Right lobe of liver (tissue), 6 donors: ENCODE measurements around the gene DCC. TPM values are rescaled to one million over a fixed set of nuclear protein-coding genes. Genes with fewer than 3 reads are reported as not detected.

ENCODE experiments used
- ATAC-seq, 4 donors: fragments of 200-7000 bp; cut with Tn5 transposase; one replicate each; pipeline ENCODE4 v1.9.1; 2020; ENCODE audit warnings: mild to moderate bottlenecking in 4 of 4, moderate library complexity in 4 of 4
- DNase-seq, 3 donors: peaks; one replicate each; pipeline ENCODE4 v3.0.0-alpha.2; 2020
- H3K27ac ChIP-seq, 3 donors: fragments of 200-600 bp; one replicate each; pipeline ENCODE4 v1.8.0; 2022
- H3K27me3 ChIP-seq, 2 donors: fragments of 200-600 bp; one replicate each; pipeline ENCODE4 v1.8.0; 2022
- H3K36me3 ChIP-seq, 4 donors: fragments of 200-600 bp; sonication (generic) in 1 of 4; one replicate each; pipeline versions ENCODE4 v1.5.1 to v1.8.0; 2017 to 2022; ENCODE audit warnings: control low read depth in 1 of 4
- H3K4me1 ChIP-seq, 4 donors: fragments of 200-600 bp; sonication (generic) in 1 of 4; one replicate each; pipeline versions ENCODE4 v1.5.1 to v1.8.0; 2017 to 2022; ENCODE audit warnings: control low read depth in 1 of 4
- H3K4me3 ChIP-seq, 3 donors: fragments of 200-600 bp; one replicate each; pipeline ENCODE4 v1.8.0; 2022
- H3K9me3 ChIP-seq, 4 donors: fragments of 200-600 bp; sonication (generic) in 1 of 4; one replicate each; pipeline versions ENCODE4 v1.5.1 to v1.8.0; 2017 to 2022; ENCODE audit warnings: control low read depth in 1 of 4
- POLR2A ChIP-seq: fragments of 450-650 bp; IDR thresholded peaks from one replicate; pipeline ENCODE4 v1.6.1; 2017; ENCODE audit warnings: antibody characterized with exemption, mild to moderate bottlenecking
- WGBS: methylation state at CpG from one replicate; pipeline ENCODE4 v1.1.6; 2018; ENCODE audit warnings: low coverage, low lambda C conversion rate; ENCODE audit not compliant: insufficient coverage; ENCODE audit errors: missing lambda C conversion rate; 5-methylcytosine and 5-hydroxymethylcytosine counted together
- intact Hi-C, 2 donors: fragments of 100-400 bp; cut with DNase I; formaldehyde crosslinking; loops; one replicate each; pipeline versions ENCODE4 v1.11.2 to v1.14.1; 2022
- microRNA-seq, 2 donors: library from miRNA; unstranded; fragments of <30 nt; microRNA quantifications; one replicate each; pipeline ENCODE4, GENCODE V29; 2019 to 2020
- small RNA-seq, 2 experiments: library from RNA; depleted of rRNA; stranded (forward); fragments of <200 nt; gene quantifications; one replicate each; pipeline ENCODE3, GENCODE V24; 2016
- total RNA-seq, 6 experiments: library from RNA; depleted of rRNA in 2 of 6; stranded (reverse); fragments of >200 nt in 2 of 6; fragmentation: NEBNext Ultra II Directional in 3 of 6; extraction: Animal tissue kit (Norgen Biotek cat#: 25700) in 3 of 6; gene quantifications; one replicate each; pipeline versions ENCODE4 v1.1.0 to v1.2.4, GENCODE V29; 2016 to 2023
- TF ChIP-seq, protein P1 (sequence below), 4 donors: fragments of 200-600 bp in 3 of 4; fragments of 450-650 bp in 1 of 4; IDR thresholded peaks; one replicate each; pipeline versions ENCODE4 v1.5.1 to v1.8.0; 2016 to 2022; ENCODE audit warnings: antibody characterized with exemption in 4 of 4, mild to moderate bottlenecking in 2 of 4
- donor health status: DM: no; HTN: yes; CAD: no.
- donor health status: DM: no; HTN: no; CAD: no.
- donor health status: DM: no; HTN: no; CAD: no.
- donor health status: DM: no; HTN: yes; CAD: no.
- donor health status: DM: no; HTN: yes; CAD: no.

DCC gene
- total RNA-seq, 6 experiments from 2014 or later: 0.06 TPM; not detected in 5

DNA sequence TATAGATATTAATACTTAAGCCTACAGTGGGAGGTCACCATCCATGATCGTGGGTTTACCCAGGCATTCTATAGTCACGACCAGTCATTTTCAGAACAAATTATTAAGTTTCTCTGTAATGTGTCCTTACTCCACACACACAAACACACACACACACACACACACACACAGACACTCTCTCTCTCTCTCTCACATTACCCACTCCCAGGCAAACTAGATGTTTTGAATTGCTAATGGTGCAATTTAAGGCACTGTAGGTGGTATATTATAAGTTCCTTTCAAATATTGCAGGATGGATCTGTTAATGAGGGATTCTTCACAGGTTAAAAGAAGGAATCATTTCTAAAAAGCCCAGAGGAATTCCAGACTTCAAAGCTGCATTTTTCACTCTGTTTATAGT lies 1226.6 kb downstream of the DCC start:
- H3K9me3 ChIP-seq: no peaks in the 10 kb centered on the region
- no peak overlapping the region for H3K27ac ChIP-seq
- H3K4me3 ChIP-seq: no peak overlapping the region
- H3K27me3 ChIP-seq: no peaks in the 10 kb centered on the region
- intact Hi-C loops: no loop called here
- TF ChIP-seq POLR2A: no peak
- TF ChIP-seq, protein P1, sequence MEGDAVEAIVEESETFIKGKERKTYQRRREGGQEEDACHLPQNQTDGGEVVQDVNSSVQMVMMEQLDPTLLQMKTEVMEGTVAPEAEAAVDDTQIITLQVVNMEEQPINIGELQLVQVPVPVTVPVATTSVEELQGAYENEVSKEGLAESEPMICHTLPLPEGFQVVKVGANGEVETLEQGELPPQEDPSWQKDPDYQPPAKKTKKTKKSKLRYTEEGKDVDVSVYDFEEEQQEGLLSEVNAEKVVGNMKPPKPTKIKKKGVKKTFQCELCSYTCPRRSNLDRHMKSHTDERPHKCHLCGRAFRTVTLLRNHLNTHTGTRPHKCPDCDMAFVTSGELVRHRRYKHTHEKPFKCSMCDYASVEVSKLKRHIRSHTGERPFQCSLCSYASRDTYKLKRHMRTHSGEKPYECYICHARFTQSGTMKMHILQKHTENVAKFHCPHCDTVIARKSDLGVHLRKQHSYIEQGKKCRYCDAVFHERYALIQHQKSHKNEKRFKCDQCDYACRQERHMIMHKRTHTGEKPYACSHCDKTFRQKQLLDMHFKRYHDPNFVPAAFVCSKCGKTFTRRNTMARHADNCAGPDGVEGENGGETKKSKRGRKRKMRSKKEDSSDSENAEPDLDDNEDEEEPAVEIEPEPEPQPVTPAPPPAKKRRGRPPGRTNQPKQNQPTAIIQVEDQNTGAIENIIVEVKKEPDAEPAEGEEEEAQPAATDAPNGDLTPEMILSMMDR (IDR thresholded peaks at IDR 0.05): no peak
- ATAC-seq (no peak), DNase-seq (no peak)
- WGBS: 69% methylated on average over 2 of the region's 2 CpGs
- no peaks in the 10 kb centered on the region for H3K4me1 ChIP-seq
- H3K36me3 ChIP-seq: no peaks in the 10 kb centered on the region

DNA sequence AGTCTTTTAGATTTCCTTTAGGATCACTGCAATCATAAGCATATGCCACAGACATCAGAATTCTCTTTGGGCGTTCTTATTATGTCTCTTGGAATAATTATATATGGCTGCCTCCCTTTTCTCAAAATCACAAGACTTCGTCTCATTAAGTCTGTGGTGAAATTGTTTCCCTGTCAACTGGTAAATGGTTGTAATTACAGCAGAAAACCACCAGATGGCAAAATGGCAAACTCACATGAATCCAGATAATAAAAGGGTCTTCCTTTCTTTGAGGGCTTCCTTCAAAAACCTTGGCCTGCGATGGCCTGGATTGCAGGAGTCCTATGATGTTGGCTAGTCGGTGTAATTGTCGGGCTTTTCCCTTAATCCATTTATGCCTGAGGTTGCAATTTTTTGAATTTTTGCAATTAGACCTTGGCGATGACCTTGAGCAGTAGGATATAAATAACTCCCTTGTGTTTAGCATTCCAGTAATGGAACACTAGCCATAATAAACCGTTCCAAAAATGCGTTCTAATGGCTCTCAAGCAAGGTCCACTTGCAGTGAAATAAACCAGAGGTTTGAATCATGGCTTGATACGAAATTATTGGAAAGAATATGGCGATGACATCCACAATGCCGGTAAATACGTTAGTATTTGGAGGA lies 1228.1 kb downstream of the DCC start:
- 41% methylated on average over 12 of the region's 12 CpGs for WGBS
- DNase-seq (no peak), ATAC-seq (peak in 3 of 4 donors; percentile 45 to 53 (median 49))
- H3K4me1 ChIP-seq: no peaks in the 10 kb centered on the region
- TF ChIP-seq POLR2A: no peak
- TF ChIP-seq, protein P1 (IDR thresholded peaks at IDR 0.05): peak; percentile 41 to 58 (median 50)
- H3K36me3 ChIP-seq: no peaks in the 10 kb centered on the region
- no peak overlapping the region for H3K27ac ChIP-seq
- H3K9me3 ChIP-seq: no peaks in the 10 kb centered on the region
- no peaks in the 10 kb centered on the region for H3K27me3 ChIP-seq
- no peak overlapping the region for H3K4me3 ChIP-seq
- intact Hi-C loops: no loop called here

Small RNAs within 50 kb of the gene (microRNA-seq; reads per million reads assigned to microRNA genes)
- 0 reads per million in 2 donors for gene MIR4528

Small RNAs within 50 kb of the gene (small RNA-seq; reads per million reads assigned to genes)
- gene AC011155.1: 0 reads per million in 2 experiments
- 0 to 0.19 reads per million in 2 experiments for gene MIR4528
